ENCODE data around the gene PSMC1.

The PSMC1 gene

GRCh38 chr14:90281756-90282155 lies 25.4 kb downstream of the PSMC1 start:
- Histone ChIP-seq H3K4me3 (ENCODE audit: low read depth in 1 of 2, low read length in 1 of 2) (no peak overlapping the region), H3K27ac (no peak overlapping the region), H3K27me3 (no peaks in the 10 kb centered on the region), H3K4me1 (ENCODE audit: control insufficient read depth in 1 of 2, insufficient read depth in 1 of 2, low read depth in 1 of 2, low read length in 1 of 2) (no peaks in the 10 kb centered on the region), H3K9me3 (no peaks in the 10 kb centered on the region), H3K36me3 (peaks cover 82% of the 10 kb centered on the region)
- TF ChIP-seq CTCF (IDR thresholded peaks at IDR 0.05): no peak

GRCh38 chr14:90287791-90288190 lies 31.4 kb downstream of the PSMC1 start:
- Histone ChIP-seq H3K4me3 (ENCODE audit: low read depth in 1 of 2, low read length in 1 of 2) (no peak overlapping the region), H3K27me3 (no peaks in the 10 kb centered on the region), H3K4me1 (ENCODE audit: control insufficient read depth in 1 of 2, insufficient read depth in 1 of 2, low read depth in 1 of 2, low read length in 1 of 2) (peaks cover 24 to 28% of the 10 kb centered on the region in 2 experiments), H3K36me3 (peaks cover 66% of the 10 kb centered on the region), H3K27ac (peak overlapping the region; percentile 82), H3K9me3 (no peaks in the 10 kb centered on the region)
- no peak for TF ChIP-seq CTCF (IDR thresholded peaks at IDR 0.05)

- Histone ChIP-seq H3K36me3 (peaks cover 60% of the 10 kb centered on the region), H3K27me3 (no peaks in the 10 kb centered on the region), H3K4me3 (ENCODE audit: low read depth in 1 of 2, low read length in 1 of 2) (no peak overlapping the region), H3K9me3 (no peaks in the 10 kb centered on the region), H3K4me1 (ENCODE audit: control insufficient read depth in 1 of 2, insufficient read depth in 1 of 2, low read depth in 1 of 2, low read length in 1 of 2) (peaks cover 25 to 35% of the 10 kb centered on the region in 2 experiments), H3K27ac (peak overlapping the region; percentile 82)
- no peak for TF ChIP-seq CTCF (IDR thresholded peaks at IDR 0.05)
These were observed 32.5 kb downstream of the PSMC1 start for GRCh38 chr14:90288651-90289355.

GRCh38 chr14:90290337-90291011 lies 34.1 kb downstream of the PSMC1 start:
- H3K4me3 ChIP-seq (ENCODE audit: low read depth in 1 of 2, low read length in 1 of 2): no peak overlapping the region
- peak overlapping the region; percentile 82 for H3K27ac ChIP-seq
- peaks cover 41 to 52% of the 10 kb centered on the region in 2 experiments for H3K4me1 ChIP-seq (ENCODE audit: control insufficient read depth in 1 of 2, insufficient read depth in 1 of 2, low read depth in 1 of 2, low read length in 1 of 2)
- peaks cover 48% of the 10 kb centered on the region for H3K36me3 ChIP-seq
- no peaks in the 10 kb centered on the region for H3K9me3 ChIP-seq
- no peaks in the 10 kb centered on the region for H3K27me3 ChIP-seq
- no peak for TF ChIP-seq CTCF (IDR thresholded peaks at IDR 0.05)

GRCh38 chr14:90291699-90292098 lies 35.3 kb downstream of the PSMC1 start:
- peak overlapping the region; percentile 12 for H3K27ac ChIP-seq
- TF ChIP-seq CTCF (IDR thresholded peaks at IDR 0.05): no peak
- peaks cover 35% of the 10 kb centered on the region for H3K36me3 ChIP-seq
- peaks cover 53 to 64% of the 10 kb centered on the region in 2 experiments for H3K4me1 ChIP-seq (ENCODE audit: control insufficient read depth in 1 of 2, insufficient read depth in 1 of 2, low read depth in 1 of 2, low read length in 1 of 2)
- H3K27me3 ChIP-seq: no peaks in the 10 kb centered on the region
- no peaks in the 10 kb centered on the region for H3K9me3 ChIP-seq
- H3K4me3 ChIP-seq (ENCODE audit: low read depth in 1 of 2, low read length in 1 of 2): no peak overlapping the region
